GM21529 (cell line): Measurements from ENCODE around the gene SENP3.
"Not testable (repeated sequence)": the region's sequence is repeated elsewhere in the genome, so short reads cannot be mapped to it uniquely, and the experiment has no call there.

Source experiments
- ATAC-seq: cut with Tn5 transposase; IDR thresholded peaks from one replicate; pipeline ENCODE4 v1.9.1; 2021; ENCODE audit not compliant: unreplicated experiment

SENP3 gene

DNA sequence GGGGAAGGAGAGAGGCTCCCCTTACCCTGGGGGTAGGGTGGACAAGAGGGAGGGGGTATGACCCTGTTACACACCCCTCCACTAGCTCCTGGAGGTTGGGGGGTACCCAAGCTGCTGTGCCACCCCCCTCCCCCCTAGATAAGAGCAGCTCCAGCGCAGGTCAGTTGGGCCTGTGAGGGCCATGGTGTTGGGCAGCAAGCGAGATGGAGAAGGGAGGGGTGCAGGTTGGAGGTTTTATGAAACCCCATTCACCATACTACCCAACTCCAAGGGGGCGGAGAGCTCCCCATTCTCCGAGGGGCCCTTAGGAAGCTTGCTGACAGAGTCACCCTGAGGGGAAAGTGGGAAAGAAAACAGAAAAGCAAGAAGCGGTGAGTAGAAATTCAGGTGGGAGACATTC lies 29.9 kb downstream of the SENP3 start:
- no peak for ATAC-seq

DNA sequence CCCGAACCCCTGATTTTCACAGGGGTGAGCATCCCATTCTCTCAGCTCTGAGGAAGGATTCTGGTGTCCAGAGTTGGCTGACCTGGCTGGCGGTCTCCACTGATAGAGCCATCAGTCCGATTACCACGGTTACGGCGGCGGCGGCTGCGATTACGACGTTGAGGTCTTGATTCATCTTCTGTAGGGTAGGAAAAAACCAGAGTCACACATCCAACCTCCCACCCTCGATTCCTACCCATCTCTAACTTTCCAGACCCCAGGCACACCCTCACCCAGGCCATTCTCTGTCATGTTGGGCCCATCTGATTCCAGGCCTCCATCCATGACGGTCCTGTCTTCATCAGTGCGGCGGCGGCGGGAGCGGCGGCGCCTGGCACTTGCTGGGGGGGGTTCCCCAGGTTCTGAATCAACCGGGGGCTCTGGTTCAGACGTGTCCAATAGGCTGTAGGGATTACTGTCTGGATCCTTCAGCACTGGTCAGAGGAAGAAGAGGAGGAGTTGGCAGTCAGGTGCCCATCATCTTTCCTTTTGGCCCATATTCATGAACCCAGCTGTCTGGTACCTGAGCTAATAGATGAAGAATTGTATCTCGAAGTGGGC lies 30.8 kb downstream of the SENP3 start:
- no peak for ATAC-seq

DNA sequence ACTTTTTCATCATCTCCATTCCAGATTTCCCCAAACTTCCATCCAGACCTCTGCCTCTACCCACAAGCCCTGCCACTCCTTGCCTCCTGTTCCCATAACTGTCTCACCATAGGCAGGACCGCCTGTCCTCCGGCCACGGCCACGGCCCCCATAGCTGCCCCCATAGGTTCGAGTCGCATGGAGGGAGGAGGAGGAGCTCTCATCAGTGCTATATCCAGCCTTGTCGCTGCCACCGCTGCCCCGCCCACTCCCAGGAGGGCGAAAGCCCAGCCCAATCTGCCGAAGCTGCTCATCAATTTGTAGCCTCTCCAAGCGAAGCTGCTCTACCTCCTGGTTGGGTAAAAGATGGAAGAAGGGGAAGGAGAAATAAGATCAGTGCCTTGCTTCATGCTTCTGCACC lies 31.6 kb downstream of the SENP3 start:
- no peak for ATAC-seq

DNA sequence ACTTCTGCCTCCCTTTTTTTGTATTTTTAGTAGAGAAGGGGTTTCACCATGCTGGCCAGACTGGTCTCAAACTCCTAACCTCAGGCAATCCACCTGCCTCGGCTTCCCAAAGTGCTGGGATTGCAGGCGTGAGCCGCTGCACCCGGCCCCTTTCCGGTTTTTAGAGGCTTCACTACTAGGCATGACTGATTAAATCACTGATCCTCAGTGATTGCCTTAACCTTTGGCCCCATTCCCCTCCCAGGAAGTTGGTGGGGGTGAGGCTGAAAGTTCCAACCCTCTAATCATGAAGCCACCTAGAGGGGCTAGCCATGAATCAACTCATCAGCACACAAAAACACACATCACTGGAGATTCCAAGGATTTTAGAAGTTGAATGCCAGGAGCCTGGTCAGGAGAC lies 35.8 kb downstream of the SENP3 start:
- not testable (repeated sequence) for ATAC-seq

DNA sequence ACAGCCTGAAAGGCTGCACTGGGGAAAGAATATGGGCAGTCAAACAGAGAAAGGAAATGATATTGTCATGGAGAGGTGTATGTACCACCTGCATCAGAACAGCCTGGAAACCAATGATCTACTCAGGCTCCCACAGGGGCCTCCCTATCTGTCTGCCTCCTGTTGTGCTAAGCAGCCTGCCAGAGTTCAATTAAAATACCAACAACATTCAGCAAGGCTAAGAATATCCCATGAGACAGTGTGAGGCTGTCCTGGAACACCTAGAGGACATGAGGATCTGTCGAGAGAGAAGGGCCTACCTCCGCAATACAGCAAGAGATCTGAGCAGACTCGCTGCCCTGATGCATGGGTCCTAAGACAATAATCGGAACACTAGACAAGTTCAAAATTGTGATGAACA lies 44.6 kb downstream of the SENP3 start:
- ATAC-seq: no peak

DNA sequence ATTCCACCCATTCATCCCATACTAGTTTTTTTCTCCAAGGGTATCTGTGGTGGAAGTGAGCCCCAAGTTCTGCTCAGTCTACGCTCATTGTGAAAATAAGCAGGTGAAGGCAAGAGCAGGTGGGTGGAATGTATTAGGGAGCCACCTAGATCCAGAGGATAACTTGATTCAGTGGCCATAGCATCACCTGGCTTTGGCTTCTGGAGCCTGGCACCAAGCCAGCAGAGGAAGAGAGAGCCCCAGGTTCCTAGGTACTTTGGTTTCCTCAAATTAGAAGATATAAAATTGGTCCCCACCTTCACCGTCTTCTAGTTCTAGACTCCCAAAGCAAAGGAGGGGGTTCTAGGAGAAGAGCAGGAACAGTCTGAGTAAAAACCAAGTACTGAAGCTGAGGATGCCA lies 48.9 kb downstream of the SENP3 start:
- ATAC-seq: no peak

DNA sequence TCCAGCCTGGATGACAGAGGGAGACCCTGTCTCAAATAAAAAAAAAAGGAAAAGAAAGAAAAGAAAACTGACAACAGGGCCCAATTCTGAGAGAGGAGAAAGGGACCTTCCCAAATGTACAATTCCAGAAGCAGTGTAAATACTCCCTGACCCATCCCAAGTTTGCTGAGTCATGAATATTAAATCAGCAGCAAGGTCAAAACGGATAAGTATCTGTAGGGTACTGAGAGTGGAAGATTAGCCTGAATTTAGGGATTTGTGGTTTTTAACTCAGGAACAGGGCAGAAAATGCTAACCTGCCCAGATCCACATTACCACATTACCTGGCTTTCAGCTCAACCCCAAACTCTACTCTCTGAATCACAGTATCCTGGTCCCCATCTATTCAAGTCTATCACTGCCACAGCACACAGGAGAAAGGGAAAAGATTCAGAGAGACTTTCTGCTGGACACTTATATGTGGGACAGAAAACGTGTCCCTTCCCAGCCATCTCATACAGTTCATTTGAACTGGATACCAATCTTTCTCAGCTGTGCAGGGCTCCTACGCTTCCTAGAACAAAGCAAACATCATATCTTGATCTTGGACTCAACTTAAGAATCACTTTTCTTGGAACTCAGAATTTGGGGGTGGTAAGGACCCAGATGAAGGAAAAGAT lies 50.0 kb downstream of the SENP3 start:
- ATAC-seq: no peak

DNA sequence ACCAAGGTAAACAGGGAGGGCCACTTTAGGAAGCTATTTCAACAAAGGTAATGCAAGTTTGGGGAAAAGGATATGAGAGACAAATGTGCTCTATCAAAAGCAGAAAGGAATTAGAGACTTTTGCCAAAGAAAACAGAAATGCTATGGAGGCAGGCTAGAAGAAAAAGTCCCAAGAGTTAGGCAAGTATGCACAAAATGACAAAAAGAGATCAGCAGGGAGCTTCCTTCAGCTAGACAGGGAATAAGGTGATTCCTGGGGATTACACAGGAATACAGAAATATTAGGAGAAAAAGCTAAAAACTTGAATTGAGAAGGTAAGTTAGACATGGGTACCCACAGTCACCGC lies 50.5 kb downstream of the SENP3 start:
- ATAC-seq: no peak

DNA sequence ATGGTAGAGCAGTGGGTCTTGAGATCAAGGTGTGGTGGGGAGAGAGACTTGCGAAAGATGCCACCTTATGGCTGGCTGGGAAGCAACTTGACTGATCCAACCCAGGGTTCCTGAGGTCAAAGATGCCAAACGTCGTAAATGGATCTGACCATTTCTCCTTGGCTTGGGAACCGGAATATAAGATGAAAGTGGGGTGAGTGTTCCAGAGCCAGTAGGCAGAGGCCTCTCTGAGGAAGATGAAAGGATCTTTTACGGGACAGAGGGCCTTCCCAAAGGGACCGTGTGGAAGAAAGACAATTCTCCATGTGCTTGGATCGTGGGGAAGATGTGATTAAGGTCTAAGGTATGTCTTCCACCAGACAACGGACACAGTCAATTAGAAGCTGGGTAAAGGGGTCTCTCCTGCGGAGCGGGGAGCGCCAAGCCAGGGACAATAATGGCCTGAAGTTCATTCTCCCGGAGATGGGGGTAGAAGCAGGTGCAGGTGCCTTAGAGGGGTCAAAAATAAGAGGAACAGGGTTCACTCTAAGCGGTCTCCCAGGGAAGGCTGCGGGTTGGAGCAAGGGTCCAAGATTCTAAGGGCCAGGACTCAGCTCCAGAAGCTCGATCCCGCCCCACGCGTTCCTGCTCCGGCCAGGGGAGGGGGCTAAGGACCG lies 52.2 kb downstream of the SENP3 start:
- no peak for ATAC-seq

DNA sequence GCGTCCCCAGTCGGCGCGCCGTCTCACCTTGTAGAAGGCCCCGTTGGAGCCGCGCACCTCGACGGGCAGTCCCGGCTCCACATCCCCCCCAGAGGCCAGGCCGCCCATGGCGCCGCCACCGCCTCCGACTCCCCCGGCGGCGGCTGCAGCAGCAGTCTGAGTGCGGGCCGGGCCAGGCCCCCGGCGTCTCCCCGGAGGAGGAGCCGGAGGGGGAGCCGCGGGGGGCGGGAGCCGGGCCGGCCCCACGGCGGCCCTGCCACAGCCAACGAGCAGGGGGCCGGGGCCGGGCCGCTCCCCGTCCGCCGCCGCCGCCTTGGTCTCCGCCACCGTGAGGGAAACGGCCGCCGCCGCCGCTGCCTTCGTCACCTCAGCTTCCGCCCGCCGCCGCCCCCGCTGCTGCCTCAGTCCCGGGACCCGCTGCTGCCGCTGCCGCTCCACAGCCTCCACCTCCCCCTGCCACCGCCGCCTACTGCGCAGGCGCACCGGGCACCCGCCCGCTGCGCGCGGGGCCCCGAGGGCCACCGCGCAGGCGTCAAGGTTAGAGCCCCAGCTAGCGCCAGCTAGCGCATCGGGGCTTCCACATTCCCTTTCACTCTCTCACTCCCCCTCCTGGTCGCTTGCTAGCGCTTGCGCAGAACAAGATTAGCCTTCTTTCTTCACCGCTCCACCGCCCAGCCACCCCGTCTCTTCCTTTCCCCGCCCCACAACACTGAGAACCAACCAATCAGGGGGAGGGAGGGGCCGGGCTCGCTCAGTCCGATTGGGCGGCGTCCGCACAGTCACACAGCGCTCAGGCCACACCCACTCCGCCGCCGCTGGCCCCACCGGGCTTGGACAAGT lies 52.9 kb downstream of the SENP3 start, which contains the start of gene FXR2:
Gene FXR2, minus strand, starts transcription at position 473 of the 840 bp plus-strand sequence. Its CDS starts 365 bp downstream, at position 108.
- peak; percentile 88 for ATAC-seq

DNA sequence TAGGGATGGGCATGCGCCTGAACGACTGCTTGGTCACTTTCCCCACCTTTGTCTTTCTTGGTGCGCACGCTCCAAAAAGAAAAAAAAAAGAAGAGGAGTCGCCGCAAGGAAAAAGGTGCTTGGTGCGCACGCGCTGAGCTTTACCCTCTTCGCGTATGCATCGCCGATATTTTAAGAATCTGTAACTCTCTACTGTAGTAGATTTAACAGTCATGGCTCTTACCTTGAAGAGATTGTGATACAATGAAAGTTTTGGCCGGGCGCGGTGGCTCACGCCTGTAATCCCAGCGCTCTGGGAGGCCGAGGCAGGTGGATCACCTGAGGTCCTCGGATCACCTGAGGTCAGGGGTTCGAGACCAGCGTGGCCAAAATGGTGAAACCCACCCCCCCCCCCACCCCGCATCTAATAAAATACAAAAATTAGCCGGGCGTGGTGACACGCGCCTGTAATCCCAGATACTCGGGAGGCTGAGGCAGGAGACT lies 53.6 kb downstream of the SENP3 start:
- no peak for ATAC-seq

DNA sequence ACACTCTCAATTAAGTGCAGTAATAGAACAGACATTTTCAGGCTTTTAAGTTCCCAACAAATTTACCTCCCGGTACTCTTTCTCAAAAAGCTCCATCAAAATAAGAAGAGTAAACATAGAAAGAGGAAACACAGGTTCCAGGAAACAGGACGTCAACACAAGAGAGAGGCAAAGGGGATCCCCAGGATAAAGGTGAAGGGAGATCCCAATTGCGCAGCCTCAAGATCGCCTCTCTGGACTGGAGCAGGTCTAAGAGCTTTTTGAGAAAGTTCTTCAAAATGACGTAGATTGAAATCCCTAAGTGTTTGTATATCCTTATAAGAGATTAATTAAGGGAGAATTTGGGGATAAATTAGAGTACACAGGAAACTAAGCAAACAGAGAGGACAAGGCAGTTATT lies 56.9 kb downstream of the SENP3 start:
- no peak for ATAC-seq

DNA sequence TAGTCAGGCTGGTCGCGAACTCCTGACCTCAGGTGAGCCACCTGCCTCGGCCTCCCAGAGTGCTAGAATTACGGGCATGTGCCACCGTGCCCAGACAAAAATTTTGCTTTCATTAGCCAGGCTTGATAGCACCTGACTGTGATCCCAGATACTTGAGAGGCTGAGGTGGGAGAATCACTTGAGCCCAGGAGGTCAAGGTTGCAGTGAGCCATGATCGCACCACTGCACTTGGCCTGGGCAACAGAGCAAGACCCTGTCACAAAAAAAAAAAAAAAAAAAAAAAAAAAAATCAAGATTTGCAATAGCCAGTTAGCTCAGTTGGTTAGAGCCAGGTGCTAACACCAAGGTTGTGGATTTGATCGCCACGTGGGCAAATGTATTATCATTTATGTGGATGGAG lies 59.1 kb downstream of the SENP3 start:
- no peak for ATAC-seq
